K562 (cell line): ENCODE measurements around the gene FRYL. TPM values are rescaled to one million over a fixed set of nuclear protein-coding genes. Genes with fewer than 3 reads are reported as not detected.

Experiments used
- ATAC-seq: fragments of 200-7000 bp; cut with Tn5 transposase; 3 replicates; pipeline ENCODE4 v1.9.1; 2020; ENCODE audit warnings: moderate library complexity
- BruUV-seq: library from RNA; stranded (reverse); fragments of 400-500 nt; replicated peaks from 2 replicates; lab custom pipeline; 2021; lab: Mats Ljungman, UMichigan
- CTCF ChIA-PET: fragments of 300-600 bp; formaldehyde crosslinking; extraction: SDS; loops from one replicate; lab custom pipeline; 2021; ENCODE audit warnings: low intra/inter-chr PET ratio; lab: Yijun Ruan, JAX
- POLR2A ChIA-PET: fragments of 300-600, 350-650 bp; sonication (Branson Sonifier 250); formaldehyde crosslinking; extraction: SDS; loops from one replicate; lab custom pipeline; 2021; ENCODE audit warnings: antibody characterized with exemption, inconsistent platforms; lab: Yijun Ruan, JAX
- DNase-seq, 4 experiments: peaks; one replicate each; pipeline versions ENCODE4 v3.0.0 to v3.0.0-alpha.2; 2011 to 2018; ENCODE audit warnings: low spot score in 3 of 4, mixed read lengths in 3 of 4; ENCODE audit errors: extremely low read depth in 1 of 4
- FAIRE-seq: peaks from 2 replicates; lab custom pipeline; 2011; peaks lifted over from hg19 to GRCh38; lab: Jason Lieb, UNC
- H2AFZ ChIP-seq: 2 replicates; pipeline ENCODE4 v1.6.0; 2011; ENCODE audit warnings: low read depth, low read length, control low read depth, inconsistent platforms
- H3K27ac ChIP-seq: fragments of 200-600 bp; 3 replicates; pipeline ENCODE4 v1.8.0; 2011; ENCODE audit warnings: low read depth, mild to moderate bottlenecking, control low read depth, inconsistent platforms, low read length, moderate library complexity, mixed read lengths; ENCODE audit errors: extremely low read depth
- H3K27me3 ChIP-seq, 2 experiments: fragments of 300-600 bp in 1 of 2; 2 replicates in 1 of 2; 3 replicates in 1 of 2; pipeline versions ENCODE4 v1.6.0 to v1.8.0; 2011; ENCODE audit warnings: inconsistent platforms in 2 of 2, low read length in 2 of 2, mild to moderate bottlenecking in 1 of 2, mixed read lengths in 1 of 2, moderate library complexity in 1 of 2; ENCODE audit not compliant: control insufficient read depth in 2 of 2, insufficient read depth in 2 of 2
- H3K36me3 ChIP-seq: fragments of 300-600 bp; 3 replicates; pipeline ENCODE4 v1.8.0; 2011; ENCODE audit warnings: mild to moderate bottlenecking, low read length, inconsistent platforms; ENCODE audit not compliant: control insufficient read depth, insufficient read depth
- H3K4me1 ChIP-seq, 2 experiments: fragments of 200-600 bp in 1 of 2; replicated peaks in 1 of 2; 2 replicates in 1 of 2; 3 replicates in 1 of 2; pipeline versions ENCODE4 v1.5.1 to v1.8.0; 2011; ENCODE audit warnings: inconsistent platforms in 2 of 2, low read length in 2 of 2, mild to moderate bottlenecking in 1 of 2, mixed read lengths in 1 of 2, moderate library complexity in 1 of 2; ENCODE audit not compliant: control insufficient read depth in 2 of 2, insufficient read depth in 2 of 2
- H3K4me2 ChIP-seq: 2 replicates; pipeline ENCODE4 v1.6.1; 2011; ENCODE audit warnings: low read length, control low read depth, inconsistent platforms, mixed read lengths; ENCODE audit not compliant: insufficient read depth
- H3K4me3 ChIP-seq: fragments of 200-600 bp; sonication (generic), shearing (Covaris generic); 2 replicates; pipeline ENCODE4 v1.5.1; 2016; ENCODE audit warnings: control low read depth, inconsistent platforms
- H3K79me2 ChIP-seq: fragments of 200-600 bp; 3 replicates; pipeline ENCODE4 v1.8.0; 2011; ENCODE audit warnings: low read length, inconsistent platforms; ENCODE audit not compliant: control insufficient read depth, insufficient read depth
- H3K9ac ChIP-seq, 2 experiments: 2 replicates each; pipeline versions ENCODE4 v1.6.0 to v1.6.1; 2011; ENCODE audit warnings: low read depth in 2 of 2, low read length in 2 of 2, control low read depth in 1 of 2, inconsistent platforms in 1 of 2, mild to moderate bottlenecking in 1 of 2, mixed read lengths in 1 of 2; ENCODE audit not compliant: insufficient read depth in 1 of 2
- H3K9me1 ChIP-seq: one replicate; pipeline ENCODE4 v1.6.0; 2011; ENCODE audit warnings: inconsistent platforms, mild to moderate bottlenecking, low read length, moderate library complexity; ENCODE audit not compliant: control insufficient read depth, insufficient read depth
- H3K9me3 ChIP-seq: replicated peaks from 2 replicates; pipeline ENCODE4 v1.5.1; 2011; ENCODE audit warnings: low read depth, low read length, inconsistent platforms; ENCODE audit not compliant: control insufficient read depth, insufficient read depth
- H4K20me1 ChIP-seq: replicated peaks from 2 replicates; pipeline ENCODE4 v1.6.1; 2011; ENCODE audit warnings: low read length, inconsistent platforms, mixed read lengths; ENCODE audit not compliant: control insufficient read depth, insufficient read depth
- KDM5B ChIP-seq: fragments of 200-600 bp; sonication (generic); IDR thresholded peaks from 2 replicates; pipeline ENCODE4 v1.6.1; 2012; ENCODE audit warnings: low read depth, mild to moderate bottlenecking, moderate library complexity, low read length, control low read depth, inconsistent platforms; ENCODE audit not compliant: insufficient replicate concordance
- LEF1 ChIP-seq: fragments of 450-650 bp; IDR thresholded peaks from 2 replicates; pipeline ENCODE4 v1.6.1; 2016; ENCODE audit warnings: mild to moderate bottlenecking
- MYC ChIP-seq, 2 experiments: fragments of 250-450 bp in 1 of 2; sonication (Bioruptor Pico) in 1 of 2; IDR thresholded peaks; 2 replicates each; pipeline versions ENCODE4 v1.5.1 to v1.6.1; 2012 to 2021; ENCODE audit warnings: low read depth in 2 of 2, borderline replicate concordance in 1 of 2, improper control_type of control experiment in 1 of 2, low read length in 1 of 2, mild to moderate bottlenecking in 1 of 2, moderate library complexity in 1 of 2
- PRDM10 ChIP-seq: fragments of 450-650 bp; IDR thresholded peaks from 2 replicates; pipeline ENCODE4 v1.6.1; 2018; ENCODE audit not compliant: partially characterized antibody
- SAP30 ChIP-seq: fragments of 200-600 bp; sonication (generic); IDR thresholded peaks from 2 replicates; pipeline ENCODE4 v1.6.1; 2012; ENCODE audit warnings: borderline replicate concordance, low read depth, mild to moderate bottlenecking, moderate library complexity, low read length, control low read depth, inconsistent platforms; ENCODE audit not compliant: insufficient read depth, poor library complexity, severe bottlenecking
- ZNF140 ChIP-seq: fragments of 250-450 bp; sonication (Bioruptor Pico); IDR thresholded peaks from 2 replicates; pipeline ENCODE4 v1.8.0; 2021; ENCODE audit warnings: moderate library complexity, mild to moderate bottlenecking, inconsistent platforms
- WGBS: fragments of 100-300 bp; shearing (Covaris generic); methylation state at CpG from one replicate; pipeline ENCODE4 v1.1.6; 2016; ENCODE audit warnings: low coverage, mixed read lengths; ENCODE audit not compliant: insufficient coverage; ENCODE audit errors: missing lambda C conversion rate; 5-methylcytosine and 5-hydroxymethylcytosine counted together
- in situ Hi-C: fragments of 300-500 bp; cut with MboI; formaldehyde crosslinking; loops from 4 replicates; pipeline ENCODE4 v1.15.0; 2018; ENCODE audit warnings: inconsistent platforms, mixed read lengths
- intact Hi-C: fragments of 100-400 bp; cut with micrococcal nuclease; formaldehyde crosslinking; loops from 2 replicates; pipeline ENCODE4 v1.14.2; 2022
- polyA plus RNA-seq, 8 experiments: library from polyadenylated mRNA; depleted of rRNA in 4 of 8; stranded (reverse) in 5 of 8; unstranded in 3 of 8; fragments of >200 nt; fragmentation: Nextera tagmentation in 2 of 8; fragmentation: Illumina TruSeq in 1 of 8; extraction: Ambion mirVana in 2 of 8; extraction: Trizol in 1 of 8; gene quantifications; 2 replicates each; pipeline versions ENCODE4 v1.2.1 to v1.2.3, GENCODE V29; 2011 to 2014; ENCODE audit warnings: inconsistent platforms in 1 of 8, missing spikeins in 1 of 8
- total RNA-seq, 7 experiments: library from RNA; depleted of rRNA in 6 of 7; stranded (reverse); fragments of >200 nt in 6 of 7; fragmentation: Illumina TruSeq in 2 of 7; extraction: Trizol in 2 of 7; gene quantifications; 2 replicates each; pipeline versions ENCODE4 v1.2.1 to v1.2.3, GENCODE V29; 2011 to 2021; ENCODE audit warnings: low replicate concordance in 1 of 7

FRYL gene
- total and polyA plus RNA-seq, 9 of the 15 experiments (the other 6 are each of a cell fraction or from before 2014, with no cell fraction given): 7.2 to 34.9 (median 15.9) TPM

- no peaks in the 10 kb centered on the region for H3K36me3 ChIP-seq
- H3K27ac ChIP-seq: no peak overlapping the region
- no peak overlapping the region for H3K9ac ChIP-seq
- ChIA-PET CTCF (no interaction called here), POLR2A (no interaction called here)
- WGBS: 3% methylated on average over 2 of the region's 2 CpGs
- DNase-seq: no peak
- BruUV-seq: no TSS peak
- no peak overlapping the region for H2AFZ ChIP-seq
- no peaks in the 10 kb centered on the region for H3K9me3 ChIP-seq
- H4K20me1 ChIP-seq: no peaks in the 10 kb centered on the region
- H3K4me2 ChIP-seq: no peak overlapping the region
- intact Hi-C loops (no loop called here), in situ Hi-C loops (no loop called here)
- H3K4me1 ChIP-seq: no peaks in the 10 kb centered on the region; a peak in 1 of 5 replicates
- no peak for FAIRE-seq
- no peaks in the 10 kb centered on the region for H3K9me1 ChIP-seq
- H3K27me3 ChIP-seq: no peaks in the 10 kb centered on the region; a peak in 1 of 5 replicates
- ATAC-seq: no peak
- TF ChIP-seq PRDM10: no peak
- no peak for TF ChIP-seq ZNF140
- no peak for TF ChIP-seq LEF1
- TF ChIP-seq MYC (IDR thresholded peaks at IDR 0.05; ENCODE audit: low read depth, low read length): no peak
- no peak for TF ChIP-seq MYC (CRISPR knock-in tag; IDR thresholded peaks at IDR 0.05; ENCODE audit: borderline replicate concordance, low read depth)
- no peak for TF ChIP-seq KDM5B
- no peak for TF ChIP-seq SAP30
- H3K79me2 ChIP-seq: no peaks in the 10 kb centered on the region
- H3K4me3 ChIP-seq: no peak overlapping the region
Measured at GRCh38 chr4:48470570-48470969, 309.5 kb downstream of the FRYL start.
